SU-DHL-6 (cell line): Measurements from ENCODE around the gene PHLDB2.

Experiments
- H2AFZ ChIP-seq: fragments of 200-600 bp; sonication (generic); 2 replicates; pipeline ENCODE4 v1.6.1; 2014; ENCODE audit warnings: low read depth, mild to moderate bottlenecking, moderate library complexity, mixed read lengths, antibody characterized with exemption, low read length; ENCODE audit not compliant: severe bottlenecking
- H3F3A ChIP-seq: fragments of 200-600 bp; shearing (Covaris generic); 2 replicates; pipeline ENCODE4 v1.6.0; 2016; ENCODE audit warnings: antibody characterized with exemption, mild to moderate bottlenecking; ENCODE audit not compliant: insufficient read depth
- H3K27ac ChIP-seq: fragments of 200-600 bp; sonication (generic); 2 replicates; pipeline ENCODE4 v1.5.1; 2016; ENCODE audit warnings: low read depth, mild to moderate bottlenecking, low read length, moderate library complexity, mixed read lengths
- H3K27me3 ChIP-seq: fragments of 200-600 bp; sonication (generic), shearing (Covaris generic); 2 replicates; pipeline ENCODE4 v1.6.0; 2014; ENCODE audit warnings: mild to moderate bottlenecking, low read length
- H3K36me3 ChIP-seq: fragments of 200-600 bp; sonication (generic); 2 replicates; pipeline ENCODE4 v1.6.1; 2014; ENCODE audit warnings: mild to moderate bottlenecking, low read length, mixed read lengths
- H3K4me2 ChIP-seq: fragments of 300-600, 200-600 bp; shearing (Covaris generic), sonication (generic); 2 replicates; pipeline ENCODE4 v1.6.0; 2014; ENCODE audit warnings: low read length, low read depth, mild to moderate bottlenecking; ENCODE audit not compliant: poor library complexity, severe bottlenecking
- H3K4me3 ChIP-seq: fragments of 200-600 bp; sonication (generic); 2 replicates; pipeline ENCODE4 v1.5.1; 2014; ENCODE audit warnings: antibody characterized with exemption, low read length, mild to moderate bottlenecking, mixed read lengths; ENCODE audit not compliant: insufficient read depth, poor library complexity, severe bottlenecking
- H3K79me2 ChIP-seq: fragments of 200-600 bp; sonication (generic); 2 replicates; pipeline ENCODE4 v1.6.1; 2014; ENCODE audit warnings: mild to moderate bottlenecking, low read length, moderate library complexity; ENCODE audit not compliant: insufficient read depth
- H3K9ac ChIP-seq: fragments of 200-600 bp; sonication (generic); 2 replicates; pipeline ENCODE4 v1.7.0; 2014; ENCODE audit warnings: mild to moderate bottlenecking, low read length
- H3K9me2 ChIP-seq: fragments of 200-600 bp; sonication (generic); replicated peaks from 2 replicates; pipeline ENCODE4 v1.6.1; 2014; ENCODE audit warnings: low read length; ENCODE audit not compliant: insufficient read depth
- H3K9me3 ChIP-seq: fragments of 200-600 bp; sonication (generic); 2 replicates; pipeline ENCODE4 v1.6.1; 2014; ENCODE audit warnings: low read length, mixed read lengths; ENCODE audit not compliant: insufficient read depth
- H4K20me1 ChIP-seq: fragments of 200-600 bp; sonication (generic); 2 replicates; pipeline ENCODE4 v1.6.1; 2014; ENCODE audit warnings: low read depth, mild to moderate bottlenecking, antibody characterized with exemption, low read length, moderate library complexity, mixed read lengths
- EZH2phosphoT487 ChIP-seq: fragments of 200-600 bp; sonication (generic), shearing (Covaris generic); conservative IDR thresholded peaks from 2 replicates; pipeline ENCODE4 v1.6.1; 2018; ENCODE audit warnings: mild to moderate bottlenecking, antibody characterized with exemption, low read length, moderate library complexity, mixed read lengths
- TF ChIP-seq, protein P1 (sequence below): fragments of 200-600 bp; sonication (generic); IDR thresholded peaks from one replicate; pipeline ENCODE4 v1.5.1; 2017; ENCODE audit warnings: antibody characterized with exemption, mild to moderate bottlenecking, low read length, moderate library complexity; ENCODE audit not compliant: insufficient read depth, poor library complexity, severe bottlenecking

PHLDB2 gene

DNA sequence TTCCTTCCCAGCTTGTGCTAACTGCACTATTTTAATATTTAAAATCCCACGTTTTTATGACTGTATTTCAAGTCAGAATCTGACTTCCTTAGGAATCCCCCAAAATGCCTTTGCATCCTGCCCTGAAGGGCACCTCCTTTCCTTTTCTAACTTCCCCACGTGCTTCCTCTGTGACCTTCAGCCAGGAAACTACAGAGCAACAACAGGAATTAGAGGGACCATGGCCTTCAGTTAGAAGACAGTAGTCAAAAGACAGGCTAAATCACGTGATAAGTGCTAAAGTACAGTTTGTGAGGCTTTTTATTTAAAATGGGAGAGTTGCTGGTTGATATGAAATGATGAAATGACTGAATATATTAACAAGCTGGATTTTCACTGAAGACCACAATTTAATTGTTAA is 108.0 kb downstream of the PHLDB2 start:
- TF ChIP-seq, protein P1, sequence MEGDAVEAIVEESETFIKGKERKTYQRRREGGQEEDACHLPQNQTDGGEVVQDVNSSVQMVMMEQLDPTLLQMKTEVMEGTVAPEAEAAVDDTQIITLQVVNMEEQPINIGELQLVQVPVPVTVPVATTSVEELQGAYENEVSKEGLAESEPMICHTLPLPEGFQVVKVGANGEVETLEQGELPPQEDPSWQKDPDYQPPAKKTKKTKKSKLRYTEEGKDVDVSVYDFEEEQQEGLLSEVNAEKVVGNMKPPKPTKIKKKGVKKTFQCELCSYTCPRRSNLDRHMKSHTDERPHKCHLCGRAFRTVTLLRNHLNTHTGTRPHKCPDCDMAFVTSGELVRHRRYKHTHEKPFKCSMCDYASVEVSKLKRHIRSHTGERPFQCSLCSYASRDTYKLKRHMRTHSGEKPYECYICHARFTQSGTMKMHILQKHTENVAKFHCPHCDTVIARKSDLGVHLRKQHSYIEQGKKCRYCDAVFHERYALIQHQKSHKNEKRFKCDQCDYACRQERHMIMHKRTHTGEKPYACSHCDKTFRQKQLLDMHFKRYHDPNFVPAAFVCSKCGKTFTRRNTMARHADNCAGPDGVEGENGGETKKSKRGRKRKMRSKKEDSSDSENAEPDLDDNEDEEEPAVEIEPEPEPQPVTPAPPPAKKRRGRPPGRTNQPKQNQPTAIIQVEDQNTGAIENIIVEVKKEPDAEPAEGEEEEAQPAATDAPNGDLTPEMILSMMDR: no peak
- no peak for TF ChIP-seq EZH2phosphoT487
- H2AFZ ChIP-seq: no peak overlapping the region
- no peaks in the 10 kb centered on the region for H4K20me1 ChIP-seq
- no peak overlapping the region for H3K9ac ChIP-seq
- no peaks in the 10 kb centered on the region for H3K27me3 ChIP-seq
- H3K79me2 ChIP-seq: no peaks in the 10 kb centered on the region
- no peak overlapping the region for H3K27ac ChIP-seq
- no peaks in the 10 kb centered on the region for H3K9me2 ChIP-seq
- no peak overlapping the region for H3K4me2 ChIP-seq
- no peak overlapping the region for H3K4me3 ChIP-seq
- H3K9me3 ChIP-seq: no peaks in the 10 kb centered on the region
- no peaks in the 10 kb centered on the region for H3F3A ChIP-seq
- no peaks in the 10 kb centered on the region for H3K36me3 ChIP-seq

DNA sequence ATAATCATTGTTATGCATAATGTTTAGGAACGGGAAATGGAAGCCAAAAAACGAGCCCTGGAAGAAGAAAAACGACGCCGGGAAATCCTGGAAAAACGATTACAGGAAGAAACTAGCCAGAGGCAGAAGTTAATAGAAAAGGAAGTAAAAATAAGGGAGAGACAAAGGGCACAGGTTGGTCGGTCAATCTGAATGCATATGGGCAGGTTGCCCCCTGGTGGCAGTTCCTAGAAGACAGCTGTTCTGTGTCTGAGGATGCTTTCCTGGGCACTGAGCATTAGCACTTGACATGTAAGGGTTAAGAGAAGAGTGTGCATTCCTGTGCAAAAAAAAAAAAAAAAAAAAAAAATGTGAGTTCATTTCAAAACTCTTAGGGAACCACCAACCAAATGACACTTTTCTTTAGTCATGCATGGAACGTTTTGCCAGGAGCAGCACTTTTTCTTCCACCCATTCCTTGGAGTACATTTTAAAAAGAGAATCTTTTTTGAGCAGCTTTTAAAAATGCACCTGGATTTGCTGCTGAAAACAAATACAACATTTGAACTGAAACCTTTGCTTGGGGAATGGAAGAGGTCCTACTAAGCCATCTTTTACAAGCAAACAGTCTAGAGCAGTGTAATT is 108.7 kb downstream of the PHLDB2 start:
- no peaks in the 10 kb centered on the region for H3F3A ChIP-seq
- H3K79me2 ChIP-seq: no peaks in the 10 kb centered on the region
- H3K9ac ChIP-seq: no peak overlapping the region
- H3K27me3 ChIP-seq: no peaks in the 10 kb centered on the region
- H3K9me2 ChIP-seq: no peaks in the 10 kb centered on the region
- H3K4me2 ChIP-seq: peak overlapping the region; percentile 26
- H3K36me3 ChIP-seq: no peaks in the 10 kb centered on the region
- no peak overlapping the region for H3K4me3 ChIP-seq
- H2AFZ ChIP-seq: peak overlapping the region; percentile 44
- TF ChIP-seq, protein P1: peak; percentile 71
- TF ChIP-seq EZH2phosphoT487: no peak
- no peaks in the 10 kb centered on the region for H3K9me3 ChIP-seq
- H3K27ac ChIP-seq: no peak overlapping the region
- no peaks in the 10 kb centered on the region for H4K20me1 ChIP-seq

DNA sequence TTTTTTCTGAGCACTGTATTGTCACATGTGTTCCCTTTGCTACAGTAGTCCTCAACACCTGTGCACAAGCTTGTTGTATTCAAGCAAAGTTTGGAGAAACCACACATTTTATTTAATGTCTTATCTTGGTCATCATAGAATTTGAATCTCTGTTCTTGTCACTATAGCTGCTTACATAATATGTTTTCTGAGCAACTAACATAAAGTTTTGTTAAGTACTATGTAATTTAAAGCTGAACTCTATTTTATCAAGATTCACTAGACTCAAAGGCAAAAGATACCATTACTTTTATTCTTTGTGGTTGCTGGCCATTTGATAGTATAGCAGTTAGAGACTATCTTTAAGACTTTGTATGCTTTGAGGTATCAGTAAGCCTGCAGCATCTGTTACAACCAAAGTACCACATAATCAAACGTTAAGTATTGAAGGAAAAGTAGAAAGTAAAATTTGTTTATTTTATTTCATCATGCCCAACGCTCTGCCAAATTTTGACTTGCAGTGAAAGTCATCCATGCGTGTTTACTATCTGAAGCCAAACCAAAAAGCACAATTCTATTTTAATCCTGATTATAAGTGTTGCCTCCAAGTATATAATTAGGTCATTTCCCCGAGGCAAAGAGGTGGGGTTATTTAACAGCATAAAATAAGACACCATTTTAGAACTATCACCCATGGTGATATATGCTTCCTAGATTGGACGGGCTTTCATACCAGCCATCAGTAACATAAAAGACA is 109.4 kb downstream of the PHLDB2 start:
- no peak overlapping the region for H3K4me3 ChIP-seq
- TF ChIP-seq EZH2phosphoT487: no peak
- TF ChIP-seq, protein P1: no peak
- H3F3A ChIP-seq: no peaks in the 10 kb centered on the region
- no peak overlapping the region for H2AFZ ChIP-seq
- no peaks in the 10 kb centered on the region for H3K36me3 ChIP-seq
- H4K20me1 ChIP-seq: no peaks in the 10 kb centered on the region
- no peak overlapping the region for H3K27ac ChIP-seq
- H3K9ac ChIP-seq: no peak overlapping the region
- H3K79me2 ChIP-seq: no peaks in the 10 kb centered on the region
- H3K9me2 ChIP-seq: no peaks in the 10 kb centered on the region
- no peaks in the 10 kb centered on the region for H3K27me3 ChIP-seq
- no peak overlapping the region for H3K4me2 ChIP-seq
- H3K9me3 ChIP-seq: no peaks in the 10 kb centered on the region
